Sigmoid colon (tissue), 4 donors: ENCODE measurements around the gene SLC25A4.

ENCODE experiments used
- CTCF ChIP-seq, 4 experiments: fragments of 450-650 bp in 3 of 4; fragments of 200-600 bp in 1 of 4; IDR thresholded peaks; one replicate each; pipeline ENCODE4 v1.5.1; 2016 to 2019; ENCODE audit warnings: antibody characterized with exemption in 4 of 4, mild to moderate bottlenecking in 3 of 4, moderate library complexity in 2 of 4
- POLR2AphosphoS5 ChIP-seq, 4 donors: sonication (generic); formaldehyde crosslinking; IDR thresholded peaks; one replicate each; pipeline ENCODE4 v1.6.1; 2017; ENCODE audit warnings: antibody characterized with exemption in 4 of 4

- TF ChIP-seq CTCF (IDR thresholded peaks at IDR 0.05) (no peak), POLR2AphosphoS5 (IDR thresholded peaks at IDR 0.05) (no peak)
Observed at GRCh38 chr4:185151296-185151695, 8.2 kb downstream of the SLC25A4 start.
